OCI-LY3 (cell line): ENCODE results near the gene DCAF12.

Experiments used
- H2AFZ ChIP-seq: fragments of 200-600, 300-600 bp; shearing (Covaris generic); 2 replicates; pipeline ENCODE4 v1.6.0; 2014; ENCODE audit warnings: antibody characterized with exemption, low read depth, low read length
- H3K27ac ChIP-seq: fragments of 200-600, 300-600 bp; sonication (generic); 2 replicates; pipeline ENCODE4 v1.5.1; 2014; ENCODE audit warnings: mild to moderate bottlenecking, low read length, moderate library complexity, mixed read lengths
- H3K27me3 ChIP-seq: fragments of 200-600, 300-600 bp; sonication (generic); 2 replicates; pipeline ENCODE4 v1.6.1; 2014; ENCODE audit warnings: low read depth, low read length, mixed read lengths
- H3K36me3 ChIP-seq: fragments of 200-600, 300-600 bp; sonication (generic); replicated peaks from 2 replicates; pipeline ENCODE3; 2014; ENCODE audit warnings: low read depth, low read length, mixed read lengths
- H3K4me1 ChIP-seq: fragments of 300-600, 200-600 bp; sonication (generic); 2 replicates; pipeline ENCODE4 v1.6.1; 2014; ENCODE audit warnings: low read length, mixed read lengths
- H3K4me2 ChIP-seq: fragments of 200-600, 300-600 bp; sonication (generic); 2 replicates; pipeline ENCODE4 v1.6.1; 2014; ENCODE audit warnings: low read length, mixed read lengths
- H3K4me3 ChIP-seq: fragments of 300-600, 200-600 bp; sonication (generic); 2 replicates; pipeline ENCODE4 v1.5.1; 2014; ENCODE audit warnings: antibody characterized with exemption, mild to moderate bottlenecking, low read length, moderate library complexity
- H3K79me2 ChIP-seq: fragments of 300-600, 200-600 bp; shearing (Covaris generic); 2 replicates; pipeline ENCODE4 v1.6.1; 2014; ENCODE audit warnings: mild to moderate bottlenecking, low read length, mixed read lengths
- H3K9ac ChIP-seq: fragments of 300-600, 200-600 bp; shearing (Covaris generic); 2 replicates; pipeline ENCODE4 v1.6.0; 2014; ENCODE audit warnings: mild to moderate bottlenecking, low read length, moderate library complexity
- H3K9me3 ChIP-seq: fragments of 200-600, 300-600 bp; shearing (Covaris generic); 2 replicates; pipeline ENCODE4 v1.6.1; 2014; ENCODE audit warnings: low read length, mixed read lengths; ENCODE audit not compliant: insufficient read depth
- H4K20me1 ChIP-seq: fragments of 200-600, 300-600 bp; sonication (generic); 2 replicates; pipeline ENCODE4 v1.6.1; 2016; ENCODE audit warnings: low read length, mixed read lengths; ENCODE audit not compliant: insufficient read depth
- CTCF ChIP-seq: fragments of 200-600, 300-600 bp; sonication (generic); IDR thresholded peaks from 2 replicates; pipeline ENCODE4 v1.5.1; 2014; ENCODE audit warnings: antibody characterized with exemption, low read length, low read depth
- EZH2phosphoT487 ChIP-seq: fragments of 200-600 bp; shearing (Covaris generic); IDR thresholded peaks from 2 replicates; pipeline ENCODE4 v1.6.1; 2018; ENCODE audit warnings: antibody characterized with exemption, mixed run types, low read depth

The DCAF12 gene

GRCh38 chr9:34037626-34038025 is 88.9 kb downstream of the DCAF12 start:
- Histone ChIP-seq H3K9ac (no peak overlapping the region), H2AFZ (no peak overlapping the region), H3K9me3 (no peaks in the 10 kb centered on the region), H3K27me3 (no peaks in the 10 kb centered on the region), H3K79me2 (peaks cover 93% of the 10 kb centered on the region), H3K27ac (no peak overlapping the region), H3K4me3 (no peak overlapping the region), H3K36me3 (peaks cover 25% of the 10 kb centered on the region), H3K4me2 (no peak overlapping the region), H4K20me1 (peaks cover 31% of the 10 kb centered on the region), H3K4me1 (no peaks in the 10 kb centered on the region)
- TF ChIP-seq CTCF (no peak), EZH2phosphoT487 (no peak)

- TF ChIP-seq CTCF = no peak
Observed at GRCh38 chr9:34036625-34037024, 89.9 kb downstream of the DCAF12 start.

More at GRCh38 chr9:34036625-34037024, 89.9 kb downstream of the DCAF12 start:
- H3K4me2 ChIP-seq = no peak overlapping the region
- H3K9me3 ChIP-seq = no peaks in the 10 kb centered on the region
- no peak overlapping the region for H3K4me3 ChIP-seq
- peaks cover 18% of the 10 kb centered on the region for H3K36me3 ChIP-seq
- H3K27ac ChIP-seq = no peak overlapping the region
- H3K9ac ChIP-seq = no peak overlapping the region
- peaks cover 93% of the 10 kb centered on the region for H3K79me2 ChIP-seq
- H2AFZ ChIP-seq = no peak overlapping the region
- no peaks in the 10 kb centered on the region for H3K4me1 ChIP-seq
- H4K20me1 ChIP-seq = peaks cover 36% of the 10 kb centered on the region
- no peaks in the 10 kb centered on the region for H3K27me3 ChIP-seq
